ENCODE measurements around the gene PRSS2.

PRSS2 gene

DNA sequence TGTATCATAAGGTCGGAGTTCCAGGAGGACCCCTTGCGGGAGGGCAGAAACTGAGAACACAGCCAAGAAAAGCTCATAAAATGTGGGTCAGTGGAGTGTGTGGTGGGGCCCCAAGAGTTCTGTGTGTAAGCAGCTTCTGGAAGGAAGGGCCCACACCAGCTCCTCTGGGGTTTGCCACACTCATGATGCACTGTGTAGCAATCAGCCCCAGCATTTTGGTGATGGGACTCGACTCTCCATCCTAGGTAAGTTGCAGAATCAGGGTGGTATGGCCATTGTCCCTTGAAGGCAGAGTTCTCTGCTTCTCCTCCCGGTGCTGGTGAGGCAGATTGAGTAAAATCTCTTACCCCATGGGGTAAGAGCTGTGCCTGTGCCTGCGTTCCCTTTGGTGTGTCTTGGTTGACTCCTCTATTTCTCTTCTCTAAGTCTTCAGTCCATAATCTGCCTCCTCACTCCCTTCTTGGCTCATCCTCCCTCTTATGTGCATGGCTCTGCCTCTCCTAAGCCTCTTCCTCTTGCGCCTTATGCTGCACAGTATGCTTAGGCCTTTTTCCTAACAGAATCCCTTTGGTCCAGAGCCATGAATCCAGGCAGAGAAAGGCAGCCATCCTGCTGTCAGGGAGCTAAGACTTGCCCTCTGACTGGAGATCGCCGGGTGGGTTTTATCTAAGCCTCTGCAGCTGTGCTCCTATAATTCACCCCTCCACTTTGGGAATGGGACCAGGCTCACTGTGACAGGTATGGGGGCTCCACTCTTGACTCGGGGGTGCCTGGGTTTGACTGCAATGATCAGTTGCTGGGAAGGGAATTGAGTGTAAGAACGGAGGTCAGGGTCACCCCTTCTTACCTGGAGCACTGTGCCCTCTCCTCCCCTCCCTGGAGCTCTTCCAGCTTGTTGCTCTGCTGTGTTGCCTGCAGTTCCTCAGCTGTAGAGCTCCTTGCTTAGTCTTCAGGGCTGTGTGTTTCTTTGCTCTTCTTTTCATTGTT, 17.8 kb downstream of the PRSS2 start:
- no peak for DNase-seq

DNA sequence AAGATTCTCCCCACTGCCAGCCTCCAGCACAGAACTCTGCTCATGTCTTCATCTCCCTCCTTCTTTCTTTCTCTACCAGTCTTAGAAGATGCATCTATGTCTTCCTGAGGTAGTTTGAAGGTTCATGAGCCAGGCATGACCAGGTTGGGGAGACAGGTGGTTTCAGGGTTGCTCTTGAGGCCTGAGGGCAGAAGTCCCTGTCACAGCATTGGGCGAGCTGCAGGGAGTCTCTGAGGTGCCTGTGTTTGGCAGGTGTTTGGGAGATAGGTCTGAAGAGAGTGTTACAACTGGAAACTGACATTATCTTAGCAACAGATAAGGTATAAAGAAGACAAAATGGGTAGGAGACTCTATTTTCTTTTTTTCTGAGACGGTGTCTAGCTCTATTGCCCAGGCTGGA, 18.7 kb downstream of the PRSS2 start:
- no peak for DNase-seq

DNA sequence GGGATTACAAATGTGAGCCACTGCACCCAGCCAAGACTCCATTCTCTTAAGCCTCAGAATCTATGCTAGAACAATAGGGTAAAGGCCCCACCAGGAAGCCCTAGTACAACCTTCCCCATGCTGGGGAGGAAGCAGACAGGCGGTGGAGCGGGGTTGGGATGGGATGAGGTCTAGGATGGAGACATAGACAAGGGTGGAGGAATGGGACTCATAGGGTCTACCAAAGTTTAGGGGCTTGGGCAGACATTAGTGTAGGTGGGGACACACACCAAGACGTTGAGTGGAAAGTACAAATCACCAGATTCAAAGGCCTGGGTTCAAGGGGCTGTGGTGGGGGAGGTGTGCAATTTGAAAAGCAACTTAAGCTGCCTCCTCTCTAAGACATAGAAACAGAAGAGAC, 19.3 kb downstream of the PRSS2 start:
- peak; percentile 39 for DNase-seq

DNA sequence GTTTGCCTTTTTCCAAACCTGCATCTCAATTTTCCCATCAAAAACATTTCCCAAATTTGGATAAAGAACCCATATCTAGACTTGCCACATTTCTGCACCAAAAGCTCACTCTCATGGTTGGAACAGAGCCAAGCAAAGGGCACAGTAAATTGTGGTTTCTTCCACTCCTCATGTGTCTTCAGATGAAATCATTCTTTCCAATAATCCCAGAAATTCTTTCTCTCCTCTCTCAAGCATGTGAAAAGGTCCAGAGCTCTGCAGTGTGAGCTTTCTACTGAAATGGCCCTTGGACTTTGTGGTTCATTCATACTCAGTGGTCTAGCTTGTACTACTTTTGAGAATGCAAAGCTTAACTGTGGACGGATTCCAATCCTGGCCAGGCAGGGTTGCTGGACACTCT, 19.8 kb downstream of the PRSS2 start:
- peak; percentile 83 for DNase-seq

DNA sequence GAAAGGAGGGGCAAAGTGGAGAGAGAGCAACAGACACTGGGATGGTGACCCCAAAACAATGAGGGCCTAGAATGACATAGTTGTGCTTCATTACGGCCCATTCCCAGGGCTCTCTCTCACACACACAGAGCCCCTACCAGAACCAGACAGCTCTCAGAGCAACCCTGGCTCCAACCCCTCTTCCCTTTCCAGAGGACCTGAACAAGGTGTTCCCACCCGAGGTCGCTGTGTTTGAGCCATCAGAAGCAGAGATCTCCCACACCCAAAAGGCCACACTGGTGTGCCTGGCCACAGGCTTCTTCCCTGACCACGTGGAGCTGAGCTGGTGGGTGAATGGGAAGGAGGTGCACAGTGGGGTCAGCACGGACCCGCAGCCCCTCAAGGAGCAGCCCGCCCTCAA, 20.7 kb downstream of the PRSS2 start:
- DNase-seq = no peak

DNA sequence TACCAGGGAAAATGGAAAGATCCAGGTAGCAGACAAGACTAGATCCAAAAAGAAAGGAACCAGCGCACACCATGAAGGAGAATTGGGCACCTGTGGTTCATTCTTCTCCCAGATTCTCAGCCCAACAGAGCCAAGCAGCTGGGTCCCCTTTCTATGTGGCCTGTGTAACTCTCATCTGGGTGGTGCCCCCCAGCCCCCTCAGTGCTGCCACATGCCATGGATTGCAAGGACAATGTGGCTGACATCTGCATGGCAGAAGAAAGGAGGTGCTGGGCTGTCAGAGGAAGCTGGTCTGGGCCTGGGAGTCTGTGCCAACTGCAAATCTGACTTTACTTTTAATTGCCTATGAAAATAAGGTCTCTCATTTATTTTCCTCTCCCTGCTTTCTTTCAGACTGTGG, 21.4 kb downstream of the PRSS2 start:
- DNase-seq = no peak

DNA sequence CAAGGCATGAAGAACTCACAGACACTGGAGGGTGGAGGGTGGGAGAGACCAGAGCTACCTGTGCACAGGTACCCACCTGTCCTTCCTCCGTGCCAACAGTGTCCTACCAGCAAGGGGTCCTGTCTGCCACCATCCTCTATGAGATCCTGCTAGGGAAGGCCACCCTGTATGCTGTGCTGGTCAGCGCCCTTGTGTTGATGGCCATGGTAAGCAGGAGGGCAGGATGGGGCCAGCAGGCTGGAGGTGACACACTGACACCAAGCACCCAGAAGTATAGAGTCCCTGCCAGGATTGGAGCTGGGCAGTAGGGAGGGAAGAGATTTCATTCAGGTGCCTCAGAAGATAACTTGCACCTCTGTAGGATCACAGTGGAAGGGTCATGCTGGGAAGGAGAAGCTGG, 21.8 kb downstream of the PRSS2 start:
- DNase-seq = no peak

DNA sequence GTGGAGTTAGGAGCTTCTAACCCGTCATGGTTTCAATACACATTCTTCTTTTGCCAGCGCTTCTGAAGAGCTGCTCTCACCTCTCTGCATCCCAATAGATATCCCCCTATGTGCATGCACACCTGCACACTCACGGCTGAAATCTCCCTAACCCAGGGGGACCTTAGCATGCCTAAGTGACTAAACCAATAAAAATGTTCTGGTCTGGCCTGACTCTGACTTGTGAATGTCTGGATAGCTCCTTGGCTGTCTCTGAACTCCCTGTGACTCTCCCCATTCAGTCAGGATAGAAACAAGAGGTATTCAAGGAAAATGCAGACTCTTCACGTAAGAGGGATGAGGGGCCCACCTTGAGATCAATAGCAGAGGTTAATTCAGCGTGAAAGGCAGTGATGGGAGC, 22.4 kb downstream of the PRSS2 start:
- no peak for DNase-seq

DNA sequence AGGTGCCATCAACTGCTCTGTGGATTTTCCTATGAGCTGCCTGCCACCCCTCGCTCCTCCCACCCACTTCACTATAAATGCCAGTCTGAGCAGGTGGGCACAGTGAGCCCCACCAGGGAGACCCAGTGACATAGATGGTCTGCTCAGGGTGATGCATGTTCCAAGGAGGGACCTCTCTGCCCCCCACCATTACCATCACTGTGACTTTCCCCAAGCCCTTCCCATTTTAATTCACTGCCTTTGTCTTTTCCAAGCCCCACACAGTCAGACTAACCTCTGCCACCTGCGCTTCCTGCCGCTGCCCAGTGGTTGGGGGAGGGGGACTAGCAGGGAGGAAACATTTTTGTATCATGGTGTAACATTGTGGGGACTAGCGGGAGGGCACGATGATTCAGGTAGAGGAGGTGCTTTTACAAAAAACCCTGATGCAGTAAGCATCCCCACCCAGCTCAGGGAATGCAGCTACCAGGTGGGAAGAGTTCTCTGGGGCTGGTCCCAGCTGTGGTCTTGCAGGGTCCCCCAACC, 24.6 kb downstream of the PRSS2 start:
- no peak for DNase-seq

DNA sequence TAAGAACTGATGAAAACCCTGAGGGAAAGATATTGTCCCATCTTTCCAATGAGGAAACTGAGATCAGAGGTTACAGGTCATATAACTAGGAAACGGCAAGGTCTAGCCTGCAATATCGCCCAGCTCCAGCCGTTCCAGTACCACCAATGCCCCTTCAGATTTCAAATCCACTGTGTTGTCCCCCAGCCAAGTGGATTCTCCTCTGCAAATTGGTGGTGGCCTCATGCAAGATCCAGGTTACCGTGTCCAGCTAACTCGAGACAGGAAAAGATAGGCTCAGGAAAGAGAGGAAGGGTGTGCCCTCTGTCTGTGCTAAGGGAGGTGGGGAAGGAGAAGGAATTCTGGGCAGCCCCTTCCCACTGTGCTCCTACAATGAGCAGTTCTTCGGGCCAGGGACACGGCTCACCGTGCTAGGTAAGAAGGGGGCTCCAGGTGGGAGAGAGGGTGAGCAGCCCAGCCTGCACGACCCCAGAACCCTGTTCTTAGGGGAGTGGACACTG, 25.3 kb downstream of the PRSS2 start:
- DNase-seq = no peak

DNA sequence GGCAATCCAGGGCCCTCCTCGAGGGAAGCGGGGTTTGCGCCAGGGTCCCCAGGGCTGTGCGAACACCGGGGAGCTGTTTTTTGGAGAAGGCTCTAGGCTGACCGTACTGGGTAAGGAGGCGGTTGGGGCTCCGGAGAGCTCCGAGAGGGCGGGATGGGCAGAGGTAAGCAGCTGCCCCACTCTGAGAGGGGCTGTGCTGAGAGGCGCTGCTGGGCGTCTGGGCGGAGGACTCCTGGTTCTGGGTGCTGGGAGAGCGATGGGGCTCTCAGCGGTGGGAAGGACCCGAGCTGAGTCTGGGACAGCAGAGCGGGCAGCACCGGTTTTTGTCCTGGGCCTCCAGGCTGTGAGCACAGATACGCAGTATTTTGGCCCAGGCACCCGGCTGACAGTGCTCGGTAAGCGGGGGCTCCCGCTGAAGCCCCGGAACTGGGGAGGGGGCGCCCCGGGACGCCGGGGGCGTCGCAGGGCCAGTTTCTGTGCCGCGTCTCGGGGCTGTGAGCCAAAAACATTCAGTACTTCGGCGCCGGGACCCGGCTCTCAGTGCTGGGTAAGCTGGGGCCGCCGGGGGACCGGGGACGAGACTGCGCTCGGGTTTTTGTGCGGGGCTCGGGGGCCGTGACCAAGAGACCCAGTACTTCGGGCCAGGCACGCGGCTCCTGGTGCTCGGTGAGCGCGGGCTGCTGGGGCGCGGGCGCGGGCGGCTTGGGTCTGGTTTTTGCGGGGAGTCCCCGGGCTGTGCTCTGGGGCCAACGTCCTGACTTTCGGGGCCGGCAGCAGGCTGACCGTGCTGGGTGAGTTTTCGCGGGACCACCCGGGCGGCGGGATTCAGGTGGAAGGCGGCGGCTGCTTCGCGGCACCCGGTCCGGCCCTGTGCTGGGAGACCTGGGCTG, 26.0 kb downstream of the PRSS2 start:
- peak; percentile 37 for DNase-seq

DNA sequence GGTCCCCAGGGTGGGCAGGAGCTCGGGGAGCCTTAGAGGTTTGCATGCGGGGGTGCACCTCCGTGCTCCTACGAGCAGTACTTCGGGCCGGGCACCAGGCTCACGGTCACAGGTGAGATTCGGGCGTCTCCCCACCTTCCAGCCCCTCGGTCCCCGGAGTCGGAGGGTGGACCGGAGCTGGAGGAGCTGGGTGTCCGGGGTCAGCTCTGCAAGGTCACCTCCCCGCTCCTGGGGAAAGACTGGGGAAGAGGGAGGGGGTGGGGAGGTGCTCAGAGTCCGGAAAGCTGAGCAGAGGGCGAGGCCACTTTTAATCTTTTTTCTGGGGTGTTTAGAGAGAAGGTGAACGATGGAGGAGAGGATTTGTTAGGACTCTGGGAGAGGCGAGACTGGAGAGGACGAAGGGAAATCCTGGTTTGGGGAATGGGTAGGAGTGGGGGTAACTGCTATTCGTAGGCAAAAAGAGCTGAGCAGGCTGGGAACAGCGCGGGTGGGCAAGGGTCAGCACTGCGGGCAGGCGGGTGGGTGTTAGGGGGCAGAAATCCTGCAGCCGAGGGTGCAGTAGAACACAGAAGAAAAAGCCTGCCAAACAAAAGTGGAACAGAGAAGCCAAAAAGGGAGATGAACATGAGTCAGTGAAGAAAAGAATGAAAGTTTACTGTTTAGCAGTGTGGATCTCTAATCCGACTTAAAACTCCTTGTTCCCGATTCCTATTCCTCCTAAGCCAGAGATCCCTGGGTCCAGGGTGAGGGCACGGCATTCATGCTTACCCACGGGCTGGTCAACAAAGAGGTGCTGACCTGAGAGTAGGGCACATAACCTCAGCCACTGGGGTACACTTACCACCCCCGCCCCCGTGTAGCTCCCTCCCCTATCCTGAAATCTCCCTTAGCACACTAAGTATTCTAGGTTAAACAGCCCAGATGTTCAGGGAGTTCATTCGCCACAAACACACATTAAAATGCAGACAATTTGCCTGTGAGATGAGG, 26.9 kb downstream of the PRSS2 start:
- DNase-seq = no peak

DNA sequence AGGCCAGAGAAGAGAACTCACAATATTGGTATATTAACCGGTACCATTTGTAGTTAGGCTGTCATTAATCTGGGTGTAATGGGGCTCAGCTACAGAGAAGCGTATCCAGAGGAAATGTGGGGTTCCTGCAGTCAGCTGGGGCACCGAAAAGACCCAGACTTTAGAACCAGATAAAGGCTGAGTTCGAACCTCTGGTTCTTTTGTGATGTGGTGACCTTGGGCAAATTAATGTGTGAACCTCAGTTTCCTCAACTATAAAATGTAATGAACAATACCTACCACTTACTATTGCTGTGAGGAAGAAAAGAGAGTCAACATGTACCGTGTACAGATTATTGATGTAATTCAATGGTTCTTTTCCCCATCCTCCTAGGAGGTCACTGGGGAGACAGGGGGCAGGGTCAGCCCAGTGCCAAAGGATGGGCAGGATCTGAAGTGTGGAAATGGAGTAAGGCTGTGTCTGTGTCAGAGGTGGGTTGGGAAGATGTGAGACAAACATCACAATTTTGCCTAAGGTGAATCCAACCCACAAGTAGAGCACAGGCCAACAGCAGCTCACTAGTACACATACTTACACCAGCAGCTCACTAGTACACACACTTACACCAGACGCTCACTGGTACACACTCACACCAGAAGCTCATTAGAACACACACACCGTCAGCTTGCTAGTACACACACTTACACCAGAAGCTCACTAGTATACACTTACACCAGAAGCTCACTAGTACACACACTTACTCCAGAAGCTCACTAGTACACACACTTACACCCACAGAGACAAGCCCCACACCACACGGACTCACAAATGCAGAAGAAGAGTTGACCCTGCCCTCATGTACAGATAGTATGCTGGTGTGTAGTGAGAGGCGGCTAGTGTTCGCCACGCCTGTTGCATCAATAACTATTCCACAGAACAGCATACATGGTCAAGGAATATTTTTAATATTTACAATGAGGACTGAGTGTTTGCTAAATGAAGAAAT, 28.0 kb downstream of the PRSS2 start:
- DNase-seq = no peak

DNA sequence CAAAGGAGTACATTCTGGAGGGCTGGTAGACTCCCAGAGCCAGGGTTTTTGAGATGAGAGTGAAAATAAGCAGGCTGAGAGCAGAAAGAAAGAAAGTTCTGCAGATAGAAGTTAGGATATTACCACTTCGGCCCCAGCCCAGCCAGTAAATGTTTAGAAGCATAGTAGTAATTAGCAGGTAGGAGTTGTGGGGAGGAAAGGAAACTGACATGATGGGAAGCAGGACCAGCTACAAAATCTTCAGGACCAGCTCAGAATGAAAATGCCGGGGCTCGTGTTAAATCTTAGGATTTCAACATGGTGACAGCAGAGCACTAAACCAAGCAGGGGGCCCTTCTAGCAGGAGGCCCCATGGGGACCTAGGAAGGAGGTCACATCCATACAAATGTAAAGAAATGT, 28.7 kb downstream of the PRSS2 start:
- no peak for DNase-seq

DNA sequence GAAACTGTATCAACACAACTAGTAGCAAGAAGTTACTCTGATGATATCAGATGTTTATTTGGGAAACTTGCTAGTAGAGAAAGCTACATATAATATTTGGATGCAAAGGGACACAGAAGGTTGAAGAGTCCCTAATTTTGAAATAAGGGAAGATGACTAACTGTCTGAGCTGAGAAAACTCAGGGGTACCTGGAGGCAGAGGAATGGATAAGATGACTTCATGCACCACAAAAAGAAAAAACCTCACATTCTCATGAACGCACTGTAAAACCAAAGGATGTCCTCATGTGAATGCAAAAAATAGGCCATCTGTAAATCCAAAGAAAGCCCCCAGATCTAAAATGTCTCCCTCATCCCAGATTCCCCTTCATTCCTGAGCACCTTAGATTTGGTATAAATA, 29.3 kb downstream of the PRSS2 start:
- DNase-seq = no peak

DNA sequence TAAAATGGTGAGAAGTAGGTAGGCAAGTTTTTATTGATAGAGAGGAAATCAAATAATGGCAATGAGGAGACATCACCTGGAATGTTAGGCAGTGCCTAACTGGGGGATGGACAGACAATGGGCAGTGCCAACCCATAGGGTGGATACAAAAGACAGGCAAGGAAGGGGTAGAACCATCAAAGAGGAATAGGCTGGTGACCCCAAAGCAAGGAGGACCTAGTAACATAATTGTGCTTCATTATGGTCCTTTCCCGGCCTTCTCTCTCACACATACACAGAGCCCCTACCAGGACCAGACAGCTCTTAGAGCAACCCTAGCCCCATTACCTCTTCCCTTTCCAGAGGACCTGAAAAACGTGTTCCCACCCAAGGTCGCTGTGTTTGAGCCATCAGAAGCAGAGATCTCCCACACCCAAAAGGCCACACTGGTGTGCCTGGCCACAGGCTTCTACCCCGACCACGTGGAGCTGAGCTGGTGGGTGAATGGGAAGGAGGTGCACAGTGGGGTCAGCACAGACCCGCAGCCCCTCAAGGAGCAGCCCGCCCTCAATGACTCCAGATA, 30.0 kb downstream of the PRSS2 start:
- no peak for DNase-seq

DNA sequence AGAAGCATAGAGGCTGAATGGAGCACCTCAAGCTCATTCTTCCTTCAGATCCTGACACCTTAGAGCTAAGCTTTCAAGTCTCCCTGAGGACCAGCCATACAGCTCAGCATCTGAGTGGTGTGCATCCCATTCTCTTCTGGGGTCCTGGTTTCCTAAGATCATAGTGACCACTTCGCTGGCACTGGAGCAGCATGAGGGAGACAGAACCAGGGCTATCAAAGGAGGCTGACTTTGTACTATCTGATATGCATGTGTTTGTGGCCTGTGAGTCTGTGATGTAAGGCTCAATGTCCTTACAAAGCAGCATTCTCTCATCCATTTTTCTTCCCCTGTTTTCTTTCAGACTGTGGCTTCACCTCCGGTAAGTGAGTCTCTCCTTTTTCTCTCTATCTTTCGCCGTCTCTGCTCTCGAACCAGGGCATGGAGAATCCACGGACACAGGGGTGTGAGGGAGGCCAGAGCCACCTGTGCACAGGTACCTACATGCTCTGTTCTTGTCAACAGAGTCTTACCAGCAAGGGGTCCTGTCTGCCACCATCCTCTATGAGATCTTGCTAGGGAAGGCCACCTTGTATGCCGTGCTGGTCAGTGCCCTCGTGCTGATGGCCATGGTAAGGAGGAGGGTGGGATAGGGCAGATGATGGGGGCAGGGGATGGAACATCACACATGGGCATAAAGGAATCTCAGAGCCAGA, 31.0 kb downstream of the PRSS2 start:
- DNase-seq = no peak

DNA sequence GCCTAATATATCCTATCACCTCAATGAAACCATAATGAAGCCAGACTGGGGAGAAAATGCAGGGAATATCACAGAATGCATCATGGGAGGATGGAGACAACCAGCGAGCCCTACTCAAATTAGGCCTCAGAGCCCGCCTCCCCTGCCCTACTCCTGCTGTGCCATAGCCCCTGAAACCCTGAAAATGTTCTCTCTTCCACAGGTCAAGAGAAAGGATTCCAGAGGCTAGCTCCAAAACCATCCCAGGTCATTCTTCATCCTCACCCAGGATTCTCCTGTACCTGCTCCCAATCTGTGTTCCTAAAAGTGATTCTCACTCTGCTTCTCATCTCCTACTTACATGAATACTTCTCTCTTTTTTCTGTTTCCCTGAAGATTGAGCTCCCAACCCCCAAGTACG, 31.5 kb downstream of the PRSS2 start:
- DNase-seq = no peak

DNA sequence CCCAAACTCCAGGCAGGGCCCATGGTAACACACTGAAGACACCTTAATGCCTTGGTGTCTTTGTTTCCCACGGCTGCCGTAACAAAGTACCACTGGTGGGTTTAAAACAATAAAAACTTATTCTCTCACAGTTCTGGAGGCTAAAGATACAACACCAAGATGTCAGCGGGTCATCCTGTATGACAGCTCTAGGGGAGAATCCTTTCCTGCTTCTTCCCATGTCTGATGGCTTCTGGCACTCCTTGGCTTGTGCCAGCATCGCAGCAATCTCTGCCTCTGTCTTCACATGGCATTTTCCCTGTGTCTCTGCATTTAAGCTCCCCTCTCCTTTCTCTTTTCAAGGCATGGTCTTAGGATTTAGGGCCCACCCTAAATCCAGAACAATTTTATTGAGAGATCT, 33.1 kb downstream of the PRSS2 start:
- DNase-seq = no peak

DNA sequence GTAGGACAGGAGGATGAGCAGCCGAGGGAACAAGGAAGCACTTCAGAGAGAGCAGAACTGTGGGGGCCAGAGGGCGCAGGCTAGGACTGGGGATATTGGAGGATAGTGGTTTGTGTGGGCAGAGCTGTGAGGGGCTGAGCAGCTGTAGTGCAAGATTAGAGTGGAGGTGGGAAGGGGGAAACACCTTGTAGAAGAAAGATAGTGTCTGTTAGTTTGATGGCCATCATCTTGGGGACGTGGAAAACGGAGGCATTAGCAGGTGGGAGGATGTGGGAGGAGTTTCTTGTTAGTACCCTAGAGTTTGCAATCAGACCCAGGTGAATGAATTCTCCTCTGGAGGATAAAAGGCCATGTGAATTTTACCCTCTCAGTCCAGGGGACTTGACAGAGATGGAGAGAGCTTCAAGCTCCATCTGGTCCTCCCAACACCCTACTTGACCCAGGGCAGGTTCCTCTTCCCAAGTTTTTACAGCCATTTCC, 34.0 kb downstream of the PRSS2 start:
- peak; percentile 76 for DNase-seq

Measured in hematopoietic multipotent progenitor cell treated with erythropoietin and hydrocortisone succinate and interleukin-3 and kit ligand, for 4 days (in vitro differentiated cells).